H1 (cell line): Measurements from ENCODE around the gene RCHY1. TPM values are rescaled to one million over a fixed set of nuclear protein-coding genes. Genes with fewer than 3 reads are reported as not detected.
A peak's percentile ranks its signal among the peaks of the same experiment; 100 is the strongest.

ENCODE experiments used
- CTCF ChIA-PET: fragments of 300-600 bp; sonication (Branson Sonifier 250); formaldehyde crosslinking; loops from one replicate; lab custom pipeline; 2021; ENCODE audit not compliant: partially characterized antibody; lab: Charles Lee
- POLR2A ChIA-PET: fragments of 300-600 bp; sonication (Branson Sonifier 250); formaldehyde crosslinking; loops from one replicate; lab custom pipeline; 2021; ENCODE audit warnings: inconsistent platforms; ENCODE audit not compliant: partially characterized antibody; lab: Charles Lee
- DNase-seq, 2 experiments: peaks; one replicate each; pipeline versions ENCODE4 v3.0.0 to v3.0.0-alpha.2; 2010 to 2022; ENCODE audit warnings: low spot score in 2 of 2, low read depth in 1 of 2, mixed read lengths in 1 of 2
- FAIRE-seq: peaks from 2 replicates; lab custom pipeline; 2011; peaks lifted over from hg19 to GRCh38; lab: Jason Lieb, UNC
- H2AFZ ChIP-seq: 2 replicates; pipeline ENCODE4 v1.8.1; 2012; ENCODE audit warnings: low read length, inconsistent platforms
- H2AK5ac ChIP-seq: 2 replicates; pipeline ENCODE4 v1.6.1; 2013; ENCODE audit warnings: low read depth, low read length
- H2BK120ac ChIP-seq: replicated peaks from 2 replicates; pipeline ENCODE3; 2013; ENCODE audit warnings: low read depth, low read length, inconsistent platforms
- H2BK12ac ChIP-seq: 2 replicates; pipeline ENCODE4 v1.6.1; 2013; ENCODE audit warnings: low read depth, low read length
- H2BK15ac ChIP-seq: 2 replicates; pipeline ENCODE4 v1.6.1; 2013; ENCODE audit warnings: low read length
- H2BK20ac ChIP-seq: 2 replicates; pipeline ENCODE4 v1.6.1; 2013; ENCODE audit warnings: low read length
- H2BK5ac ChIP-seq: 2 replicates; pipeline ENCODE4 v1.6.1; 2013; ENCODE audit warnings: low read depth, low read length
- H3K14ac ChIP-seq: 2 replicates; pipeline ENCODE4 v1.6.1; 2013; ENCODE audit warnings: inconsistent platforms; ENCODE audit not compliant: insufficient read length
- H3K18ac ChIP-seq: 2 replicates; pipeline ENCODE4 v1.6.1; 2013; ENCODE audit warnings: low read length; ENCODE audit errors: extremely low read depth
- H3K23ac ChIP-seq: 2 replicates; pipeline ENCODE4 v1.6.1; 2013; ENCODE audit warnings: inconsistent platforms; ENCODE audit not compliant: insufficient read length
- H3K23me2 ChIP-seq: 2 replicates; pipeline ENCODE4 v1.6.1; 2013; ENCODE audit warnings: low read depth, low read length
- H3K27ac ChIP-seq: 2 replicates; pipeline ENCODE4 v1.6.1; 2011; ENCODE audit warnings: low read depth, low read length, inconsistent platforms
- H3K27me3 ChIP-seq, 4 experiments: replicated peaks in 1 of 4; 1 replicate in 1 of 4; 2 replicates in 3 of 4; pipeline versions ENCODE4 v1.6.1 to v1.8.1; 2011 to 2013; ENCODE audit warnings: low read length in 3 of 4, mild to moderate bottlenecking in 3 of 4, inconsistent platforms in 2 of 4, mixed read lengths in 2 of 4, moderate library complexity in 1 of 4; ENCODE audit not compliant: control insufficient read depth in 3 of 4, insufficient read depth in 3 of 4; ENCODE audit errors: extremely low read depth in 1 of 4
- H3K36me3 ChIP-seq, 4 experiments: 2 replicates each; pipeline versions ENCODE4 v1.6.1 to v1.8.1; 2011 to 2013; ENCODE audit warnings: mild to moderate bottlenecking in 4 of 4, low read length in 3 of 4, moderate library complexity in 2 of 4, control low read depth in 1 of 4, inconsistent platforms in 1 of 4; ENCODE audit not compliant: insufficient read depth in 4 of 4, control insufficient read depth in 2 of 4
- H3K4ac ChIP-seq: replicated peaks from 2 replicates; pipeline ENCODE3; 2013; ENCODE audit warnings: low read length, low read depth, mixed read lengths, inconsistent platforms; ENCODE audit not compliant: insufficient read length
- H3K4me1 ChIP-seq, 4 experiments: replicated peaks in 1 of 4; 1 replicate in 1 of 4; 2 replicates in 3 of 4; pipeline versions ENCODE4 v1.6.1 to v1.8.1; 2011 to 2013; ENCODE audit warnings: low read length in 3 of 4, inconsistent platforms in 2 of 4, mixed read lengths in 1 of 4; ENCODE audit not compliant: insufficient read depth in 4 of 4, control insufficient read depth in 3 of 4
- H3K4me2 ChIP-seq, 2 experiments: 2 replicates each; pipeline versions ENCODE4 v1.6.1 to v1.8.1; 2011 to 2013; ENCODE audit warnings: low read depth in 2 of 2, low read length in 2 of 2, control low read depth in 1 of 2, inconsistent platforms in 1 of 2, mild to moderate bottlenecking in 1 of 2; ENCODE audit not compliant: insufficient read depth in 1 of 2
- H3K4me3 ChIP-seq, 4 experiments: fragments of 200-600, 300-600 bp in 1 of 4; sonication (generic), shearing (Covaris generic), sonication (Bioruptor Twin) in 1 of 4; 2 replicates each; pipeline versions ENCODE4 v1.5.1 to v1.8.1; 2011 to 2016; ENCODE audit warnings: low read length in 4 of 4, low read depth in 3 of 4, control low read depth in 2 of 4, inconsistent platforms in 2 of 4, mild to moderate bottlenecking in 2 of 4, mixed read lengths in 1 of 4, moderate library complexity in 1 of 4; ENCODE audit not compliant: insufficient read depth in 2 of 4; ENCODE audit errors: extremely low read depth in 1 of 4
- H3K56ac ChIP-seq: replicated peaks from 2 replicates; pipeline ENCODE3; 2013; ENCODE audit warnings: low read depth, mild to moderate bottlenecking, mixed read lengths, low read length, inconsistent platforms; ENCODE audit not compliant: insufficient read length
- H3K79me1 ChIP-seq: 2 replicates; pipeline ENCODE4 v1.6.1; 2013; ENCODE audit warnings: low read depth, low read length, control low read depth
- H3K79me2 ChIP-seq, 2 experiments: 2 replicates each; pipeline versions ENCODE4 v1.6.1 to v1.8.1; 2012 to 2013; ENCODE audit warnings: low read length in 2 of 2, mild to moderate bottlenecking in 2 of 2, inconsistent platforms in 1 of 2; ENCODE audit not compliant: insufficient read depth in 2 of 2, control insufficient read depth in 1 of 2
- H3K9ac ChIP-seq, 4 experiments: replicated peaks in 1 of 4; 1 replicate in 1 of 4; 2 replicates in 3 of 4; pipeline versions ENCODE4 v1.6.1 to v1.8.1; 2011 to 2013; ENCODE audit warnings: low read depth in 3 of 4, low read length in 3 of 4, control low read depth in 2 of 4, mild to moderate bottlenecking in 2 of 4, moderate library complexity in 2 of 4, inconsistent platforms in 1 of 4; ENCODE audit errors: extremely low read depth in 1 of 4
- H3K9me3 ChIP-seq, 2 experiments: 2 replicates each; pipeline versions ENCODE4 v1.6.1 to v1.8.1; 2012 to 2013; ENCODE audit warnings: mild to moderate bottlenecking in 2 of 2, moderate library complexity in 2 of 2, control low read depth in 1 of 2, inconsistent platforms in 1 of 2, low read depth in 1 of 2, low read length in 1 of 2, mixed read lengths in 1 of 2; ENCODE audit not compliant: insufficient read depth in 2 of 2
- H4K20me1 ChIP-seq, 2 experiments: replicated peaks in 1 of 2; 2 replicates each; pipeline versions ENCODE3 to v1.8.1; 2011 to 2013; ENCODE audit warnings: inconsistent platforms in 2 of 2, low read length in 2 of 2, mild to moderate bottlenecking in 1 of 2; ENCODE audit not compliant: insufficient read depth in 2 of 2, control insufficient read depth in 1 of 2
- H4K5ac ChIP-seq: 2 replicates; pipeline ENCODE4 v1.6.1; 2013; ENCODE audit warnings: low read length, low read depth, mixed read lengths, inconsistent platforms; ENCODE audit not compliant: insufficient read length
- H4K8ac ChIP-seq: 2 replicates; pipeline ENCODE4 v1.8.0; 2013; ENCODE audit warnings: mild to moderate bottlenecking, moderate library complexity, low read length, inconsistent platforms; ENCODE audit not compliant: insufficient read depth; ENCODE audit errors: extremely low read depth
- H4K91ac ChIP-seq: replicated peaks from 2 replicates; pipeline ENCODE3; 2013; ENCODE audit warnings: low read length, mixed read lengths, inconsistent platforms; ENCODE audit not compliant: insufficient read length
- BACH1 ChIP-seq: IDR thresholded peaks from 2 replicates; pipeline ENCODE4 v1.6.1; 2012; ENCODE audit warnings: low read length, improper control_type of control experiment
- CHD2 ChIP-seq: IDR thresholded peaks from 2 replicates; pipeline ENCODE4 v1.6.1; 2012; ENCODE audit warnings: low read length, improper control_type of control experiment
- EGR1 ChIP-seq: IDR thresholded peaks from 2 replicates; pipeline ENCODE4 v1.6.1; 2011; ENCODE audit warnings: low read depth, low read length, borderline replicate concordance
- EZH2 ChIP-seq: fragments of 200-600 bp; sonication (generic); IDR thresholded peaks from 2 replicates; pipeline ENCODE4 v1.7.1; 2012; ENCODE audit warnings: low read depth, mild to moderate bottlenecking, moderate library complexity, low read length, inconsistent platforms; ENCODE audit not compliant: severe bottlenecking
- GTF2F1 ChIP-seq: IDR thresholded peaks from 2 replicates; pipeline ENCODE4 v1.6.1; 2012; ENCODE audit warnings: low read depth, low read length, improper control_type of control experiment, borderline replicate concordance
- HDAC6 ChIP-seq: IDR thresholded peaks from one replicate; pipeline ENCODE4 v1.7.1; 2012; ENCODE audit warnings: low read depth, mild to moderate bottlenecking, inconsistent platforms, low read length, moderate library complexity
- POLR2A ChIP-seq, 2 experiments: IDR thresholded peaks; 1 replicate in 1 of 2; 2 replicates in 1 of 2; pipeline ENCODE4 v1.6.1; 2011; ENCODE audit warnings: low read depth in 2 of 2, low read length in 2 of 2, mild to moderate bottlenecking in 2 of 2; ENCODE audit errors: control extremely low read depth in 1 of 2
- RNF2 ChIP-seq: fragments of 200-900, 300-1000 bp; sonication (generic); IDR thresholded peaks from 2 replicates; pipeline ENCODE4 v1.7.1; 2016; ENCODE audit warnings: borderline replicate concordance, low read depth, mild to moderate bottlenecking, antibody characterized with exemption, low read length; ENCODE audit not compliant: poor library complexity, severe bottlenecking; ENCODE audit errors: missing control alignments
- SRF ChIP-seq: IDR thresholded peaks from 2 replicates; pipeline ENCODE4 v1.6.1; 2011; ENCODE audit warnings: mild to moderate bottlenecking, low read depth, low read length, moderate library complexity
- TBP ChIP-seq: IDR thresholded peaks from 2 replicates; pipeline ENCODE4 v1.6.1; 2011; ENCODE audit warnings: low read depth, low read length, improper control_type of control experiment
- TCF12 ChIP-seq: IDR thresholded peaks from 2 replicates; pipeline ENCODE4 v1.6.1; 2011; ENCODE audit warnings: low read depth, mild to moderate bottlenecking, low read length
- ZNF274 ChIP-seq: IDR thresholded peaks from 2 replicates; pipeline ENCODE4 v1.7.0; 2012; ENCODE audit warnings: low read length, borderline replicate concordance; ENCODE audit errors: extremely low read depth
- WGBS, 2 experiments: shearing (Covaris generic) in 1 of 2; methylation state at CpG; one replicate each; pipeline versions ENCODE4 v1.1.6 to v1.1.7; 2013 to 2015; ENCODE audit warnings: low lambda C conversion rate in 2 of 2, mixed read lengths in 2 of 2, inconsistent platforms in 1 of 2, low coverage in 1 of 2, missing lambda C conversion rate in 1 of 2; ENCODE audit not compliant: insufficient replicate concordance in 2 of 2, insufficient coverage in 1 of 2, insufficient read length in 1 of 2; ENCODE audit errors: extremely low coverage in 1 of 2, missing lambda C conversion rate in 1 of 2; 5-methylcytosine and 5-hydroxymethylcytosine counted together
- polyA plus RNA-seq, 7 experiments: library from polyadenylated mRNA; depleted of rRNA in 3 of 7; stranded (reverse) in 5 of 7; unstranded in 2 of 7; fragments of >200 nt in 5 of 7; fragments of 200-250 nt in 2 of 7; gene quantifications; 1 replicate in 5 of 7; 2 replicates in 1 of 7; 4 replicates in 1 of 7; pipeline versions ENCODE4 v1.2.1 to v1.2.3, GENCODE V29; 2011 to 2013; ENCODE audit warnings: missing spikeins in 2 of 7, mixed read lengths in 2 of 7
- total RNA-seq: library from RNA; stranded (reverse); fragmentation: NEBNext Ultra II Directional; extraction: Animal tissue kit (Norgen Biotek cat#: 25700); gene quantifications from 2 replicates; pipeline ENCODE4 v1.2.1, GENCODE V29; 2021

The RCHY1 gene
- total and polyA plus RNA-seq, 2 of the 8 experiments (the other 6 are each of a cell fraction or from before 2014, with no cell fraction given): 30.3 to 44.0 TPM

DNA sequence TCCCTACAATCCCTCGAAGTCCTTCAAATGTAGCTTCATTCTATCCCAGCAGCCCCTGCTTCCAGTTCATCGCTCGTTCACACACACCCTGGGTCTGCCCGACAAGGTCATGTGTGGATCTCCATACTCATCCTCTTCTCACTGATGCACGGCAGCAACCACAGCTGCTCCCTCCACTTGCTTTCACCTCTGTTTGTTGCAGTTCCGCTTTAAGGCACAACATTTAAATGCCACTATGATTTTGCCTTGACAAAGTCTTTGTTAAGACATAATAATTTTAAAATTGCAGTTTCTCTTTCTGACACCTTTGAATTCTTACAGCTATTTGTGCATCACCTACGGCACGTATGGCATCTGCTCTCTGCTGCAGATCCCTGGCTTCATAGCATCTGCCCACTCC lies 43.5 kb upstream of the RCHY1 start:
- 89% methylated on average over 8 of the region's 8 CpGs; no CpG with 5 or more reads in 1 of the 2 experiments for WGBS, 2 experiments

More for the DNA sequence above, 43.5 kb upstream of the RCHY1 start:
- H2BK12ac ChIP-seq: no peak overlapping the region
- H3K9ac ChIP-seq: no peak overlapping the region
- no peak for DNase-seq
- no peak for FAIRE-seq
- POLR2A ChIA-PET: no interaction called here
- no peak overlapping the region for H2BK5ac ChIP-seq
- H4K8ac ChIP-seq: no peak overlapping the region
- H2AFZ ChIP-seq: no peak overlapping the region
- peak overlapping the region; percentile 69; the same call in 1 of the 2 replicates for H2BK20ac ChIP-seq
- CTCF ChIA-PET: interaction anchor here (0.9 to 2.6 kb wide), 5 partner anchors 11 to 358 kb away, joined by 3 to 11 read pairs (median 4); no protein-coding TSS in a partner anchor
- H3K4me1 ChIP-seq: peaks cover 0 to 5% (median 3%) of the 10 kb centered on the region in 4 experiments; a peak in 2 of 7 replicates
- no peak overlapping the region for H3K27ac ChIP-seq
- no peak for TF ChIP-seq BACH1
- TF ChIP-seq TCF12: no peak
- TF ChIP-seq HDAC6: no peak
- no peak for TF ChIP-seq GTF2F1
- TF ChIP-seq SRF: no peak
- TF ChIP-seq EZH2: no peak
- no peak for TF ChIP-seq EGR1
- no peak for TF ChIP-seq CHD2
- no peak for TF ChIP-seq TBP
- no peak for TF ChIP-seq RNF2
- TF ChIP-seq POLR2A (IDR thresholded peaks at IDR 0.05; ENCODE audit: control extremely low read depth in 1 of 2, low read depth in 2 of 2, low read length in 2 of 2): no peak
- no peak for TF ChIP-seq ZNF274
- H3K23ac ChIP-seq: no peak overlapping the region
- H3K4me3 ChIP-seq: no peak overlapping the region
- no peak overlapping the region for H2BK15ac ChIP-seq
- no peaks in the 10 kb centered on the region; the same call in 1 of the 2 replicates for H3K23me2 ChIP-seq
- no peak overlapping the region for H2BK120ac ChIP-seq
- no peak overlapping the region for H4K91ac ChIP-seq
- no peaks in the 10 kb centered on the region for H3K27me3 ChIP-seq
- no peak overlapping the region for H4K5ac ChIP-seq
- H3K14ac ChIP-seq: no peak overlapping the region
- no peaks in the 10 kb centered on the region for H3K9me3 ChIP-seq
- no peaks in the 10 kb centered on the region for H3K36me3 ChIP-seq
- H3K4ac ChIP-seq: no peak overlapping the region
- H3K18ac ChIP-seq: no peak overlapping the region
- H3K4me2 ChIP-seq: no peak overlapping the region
- no peaks in the 10 kb centered on the region for H3K79me2 ChIP-seq
- no peak overlapping the region for H2AK5ac ChIP-seq
- H3K79me1 ChIP-seq: no peaks in the 10 kb centered on the region
- no peaks in the 10 kb centered on the region for H4K20me1 ChIP-seq
- no peak overlapping the region for H3K56ac ChIP-seq
